Common myeloid progenitor, CD34-positive (primary cell): Measurements from ENCODE around the gene RHBDD3.

ENCODE experiments used
- CTCF ChIA-PET: fragments of 350-600 bp; sonication (Branson Sonifier 250); formaldehyde crosslinking; loops from one replicate; lab custom pipeline; 2021; ENCODE audit warnings: antibody characterized with exemption; lab: Charles Lee
- POLR2A ChIA-PET: fragments of 350-600 bp; sonication (Branson Sonifier 250); formaldehyde crosslinking; loops from one replicate; lab custom pipeline; 2021; ENCODE audit warnings: antibody characterized with exemption; lab: Charles Lee
- DNase-seq, 3 donors: peaks; one replicate each; pipeline versions ENCODE4 v3.0.0 to v3.0.0-alpha.2; 2013
- H3K27ac ChIP-seq, 2 experiments: 1 replicate in 1 of 2; 2 replicates in 1 of 2; pipeline ENCODE4 v1.7.0; 2013; ENCODE audit warnings: inconsistent platforms in 2 of 2, low read length in 2 of 2, mild to moderate bottlenecking in 2 of 2, low read depth in 1 of 2, moderate library complexity in 1 of 2; ENCODE audit not compliant: severe bottlenecking in 2 of 2, insufficient read depth in 1 of 2, poor library complexity in 1 of 2
- H3K27me3 ChIP-seq, 5 experiments: replicated peaks in 2 of 5; 1 replicate in 3 of 5; 2 replicates in 2 of 5; pipeline versions ENCODE4 v1.6.1 to v1.7.0; 2013; ENCODE audit warnings: low read length in 4 of 5, mild to moderate bottlenecking in 2 of 5, moderate library complexity in 2 of 5, inconsistent platforms in 1 of 5; ENCODE audit not compliant: insufficient read depth in 5 of 5, control insufficient read depth in 4 of 5
- H3K36me3 ChIP-seq, 4 experiments: 1 replicate in 2 of 4; 2 replicates in 2 of 4; pipeline versions ENCODE4 v1.6.1 to v1.7.0; 2013; ENCODE audit warnings: low read length in 3 of 4, control low read depth in 1 of 4, mild to moderate bottlenecking in 1 of 4; ENCODE audit not compliant: control insufficient read depth in 4 of 4, insufficient read depth in 4 of 4
- H3K4me1 ChIP-seq, 4 experiments: 1 replicate in 3 of 4; 2 replicates in 1 of 4; pipeline versions ENCODE4 v1.6.1 to v1.7.1; 2013; ENCODE audit warnings: low read length in 3 of 4, mild to moderate bottlenecking in 3 of 4, control low read depth in 1 of 4, inconsistent platforms in 1 of 4, moderate library complexity in 1 of 4; ENCODE audit not compliant: control insufficient read depth in 4 of 4, insufficient read depth in 4 of 4; ENCODE audit errors: control extremely low read depth in 1 of 4
- H3K4me3 ChIP-seq, 7 experiments: 1 replicate in 4 of 7; 2 replicates in 3 of 7; pipeline versions ENCODE4 v1.5.1 to v1.7.0; 2013; ENCODE audit warnings: mild to moderate bottlenecking in 7 of 7, low read length in 6 of 7, moderate library complexity in 6 of 7, inconsistent platforms in 2 of 7, low read depth in 2 of 7, control low read depth in 1 of 7; ENCODE audit not compliant: insufficient read depth in 4 of 7, control insufficient read depth in 1 of 7; ENCODE audit errors: extremely low read depth in 1 of 7
- H3K9me3 ChIP-seq, 5 experiments: 1 replicate in 4 of 5; 2 replicates in 1 of 5; pipeline versions ENCODE4 v1.6.1 to v1.7.1; 2013; ENCODE audit warnings: low read length in 4 of 5, mild to moderate bottlenecking in 2 of 5, inconsistent platforms in 1 of 5, low read depth in 1 of 5, moderate library complexity in 1 of 5; ENCODE audit not compliant: control insufficient read depth in 4 of 5, insufficient read depth in 2 of 5; ENCODE audit errors: control extremely low read depth in 1 of 5
- WGBS: methylation state at CpG from one replicate; pipeline ENCODE4 v1.1.5; 2013; ENCODE audit not compliant: insufficient coverage; 5-methylcytosine and 5-hydroxymethylcytosine counted together

RHBDD3 gene

GRCh38 chr22:29216873-29217666, 50.7 kb downstream of the RHBDD3 start:
- 73% methylated on average over 14 of the region's 14 CpGs for WGBS
- H3K9me3 ChIP-seq, result no peaks in the 10 kb centered on the region
- H3K27me3 ChIP-seq, result no peaks in the 10 kb centered on the region
- CTCF ChIA-PET, result interaction anchor here (0.8 to 7.0 kb wide), 6 partner anchors 13 to 63 kb away, joined by 3 to 52 read pairs (median 4); partner anchors contain the start of gene EMID1
- H3K4me3 ChIP-seq, result no peak overlapping the region
- peaks cover 0 to 16% (median 7%) of the 10 kb centered on the region in 4 experiments for H3K4me1 ChIP-seq
- peaks cover 6 to 77% (median 42%) of the 10 kb centered on the region in 4 experiments for H3K36me3 ChIP-seq
- POLR2A ChIA-PET, result interaction anchor here (0.6 to 1.4 kb wide), 2 partner anchors 11 to 419 kb away, joined by 3 to 5 read pairs; no protein-coding TSS in a partner anchor
- peak in 2 of 3 donors; percentile 89 to 90 for DNase-seq
- H3K27ac ChIP-seq, result no peak overlapping the region

- WGBS, result 91% methylated on average over 12 of the region's 14 CpGs
- CTCF ChIA-PET, result interaction anchor here (0.9 to 7.0 kb wide), 4 partner anchors 12 to 62 kb away, joined by 3 to 52 read pairs (median 5); partner anchors contain the start of gene EMID1
- Histone ChIP-seq H3K4me3 (no peak overlapping the region), H3K27me3 (no peaks in the 10 kb centered on the region), H3K4me1 (peaks cover 0 to 19% (median 7%) of the 10 kb centered on the region in 4 experiments), H3K27ac (no peak overlapping the region), H3K9me3 (no peaks in the 10 kb centered on the region), H3K36me3 (peaks cover 7 to 83% (median 47%) of the 10 kb centered on the region in 4 experiments)
- POLR2A ChIA-PET, result interaction anchor here (1.4 kb wide), 1 partner anchor 10 kb away, joined by 3 read pairs; no protein-coding TSS in a partner anchor
- no peak for DNase-seq
Measured at GRCh38 chr22:29216011-29216872, 51.5 kb downstream of the RHBDD3 start.

GRCh38 chr22:29215012-29215860, 52.5 kb downstream of the RHBDD3 start:
- no peaks in the 10 kb centered on the region for H3K27me3 ChIP-seq
- POLR2A ChIA-PET, result no interaction called here
- WGBS, result 95% methylated on average over 14 of the region's 14 CpGs
- H3K4me1 ChIP-seq, result peaks cover 0 to 28% (median 8%) of the 10 kb centered on the region in 4 experiments
- CTCF ChIA-PET, result interaction anchor here (0.6 to 7.0 kb wide), 2 partner anchors 11 to 32 kb away, joined by 3 to 52 read pairs; partner anchors contain the start of gene EMID1
- DNase-seq, result no peak
- H3K9me3 ChIP-seq, result no peaks in the 10 kb centered on the region
- H3K4me3 ChIP-seq, result no peak overlapping the region
- no peak overlapping the region for H3K27ac ChIP-seq
- H3K36me3 ChIP-seq, result peaks cover 11 to 86% (median 52%) of the 10 kb centered on the region in 4 experiments

DNA sequence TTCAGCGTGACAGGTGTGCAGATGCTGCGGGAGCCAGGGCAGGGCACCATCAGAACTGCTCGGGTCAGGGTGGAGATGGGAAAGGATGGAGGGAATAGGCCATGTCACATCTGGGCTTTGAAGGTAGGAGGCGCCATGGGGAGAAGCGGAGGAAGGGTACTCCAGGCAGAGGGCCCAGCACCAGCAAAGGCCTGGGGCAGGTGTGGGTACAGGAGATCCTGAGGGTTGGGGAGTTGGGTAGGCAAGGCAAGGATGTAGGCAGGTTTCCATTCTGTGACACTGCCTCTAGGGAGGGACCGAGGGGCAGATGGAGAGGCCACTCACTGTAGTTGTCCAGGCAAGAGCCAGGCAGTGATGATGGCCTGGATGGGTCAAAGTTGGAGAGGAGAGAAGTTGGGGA, 53.5 kb downstream of the RHBDD3 start:
- Histone ChIP-seq H3K4me1 (peaks cover 0 to 37% (median 14%) of the 10 kb centered on the region in 4 experiments), H3K27me3 (no peaks in the 10 kb centered on the region), H3K27ac (no peak overlapping the region), H3K36me3 (peaks cover 11 to 80% (median 52%) of the 10 kb centered on the region in 4 experiments), H3K9me3 (no peaks in the 10 kb centered on the region), H3K4me3 (no peak overlapping the region)
- POLR2A ChIA-PET, result no interaction called here
- no peak for DNase-seq
- CTCF ChIA-PET, result interaction anchor here (1.5 to 7.0 kb wide), 2 partner anchors 10 to 31 kb away, joined by 7 to 52 read pairs; partner anchors contain the start of gene EMID1
- 93% methylated on average over 6 of the region's 6 CpGs for WGBS

DNA sequence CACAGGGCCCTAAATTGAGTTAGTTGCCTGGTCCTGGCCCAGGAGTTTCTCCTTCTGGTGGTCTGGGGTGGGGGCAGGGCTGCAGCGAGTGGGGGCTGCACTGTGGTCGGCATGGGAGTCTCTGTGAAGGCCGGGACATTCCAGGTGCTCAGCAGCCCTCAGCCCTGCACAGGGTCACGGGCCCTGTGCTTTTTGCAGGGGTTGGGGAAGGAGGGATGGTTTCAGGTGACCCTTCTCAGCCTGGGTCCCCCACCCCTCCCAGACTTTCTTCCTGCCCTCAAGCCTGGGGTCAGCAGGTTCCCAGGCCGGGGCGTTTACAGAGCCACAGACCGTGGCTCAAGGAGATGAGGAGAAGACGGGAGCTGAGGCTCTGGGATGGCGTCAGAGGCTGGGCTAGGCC, 54.3 kb downstream of the RHBDD3 start:
- Histone ChIP-seq H3K4me1 (peaks cover 0 to 44% (median 21%) of the 10 kb centered on the region in 4 experiments), H3K36me3 (peaks cover 11 to 72% (median 46%) of the 10 kb centered on the region in 4 experiments), H3K27ac (no peak overlapping the region), H3K9me3 (no peaks in the 10 kb centered on the region), H3K27me3 (no peaks in the 10 kb centered on the region), H3K4me3 (no peak overlapping the region)
- WGBS, result 87% methylated on average over 8 of the region's 9 CpGs
- POLR2A ChIA-PET, result no interaction called here
- DNase-seq, result no peak
- CTCF ChIA-PET, result interaction anchor here (1.2 to 7.0 kb wide), 3 partner anchors 9 to 32 kb away, joined by 3 to 52 read pairs (median 7); partner anchors contain the start of gene EMID1

GRCh38 chr22:29212743-29213142, 55.0 kb downstream of the RHBDD3 start:
- Histone ChIP-seq H3K9me3 (no peaks in the 10 kb centered on the region), H3K36me3 (peaks cover 11 to 65% (median 39%) of the 10 kb centered on the region in 4 experiments), H3K27me3 (no peaks in the 10 kb centered on the region), H3K4me3 (no peak overlapping the region), H3K4me1 (peaks cover 0 to 52% (median 28%) of the 10 kb centered on the region in 4 experiments), H3K27ac (no peak overlapping the region)
- no peak for DNase-seq
- WGBS, result over 99% methylated on average over 11 of the region's 11 CpGs
- CTCF ChIA-PET, result interaction anchor here (1.1 to 1.5 kb wide), 3 partner anchors 11 to 59 kb away, joined by 3 to 7 read pairs (median 4); no protein-coding TSS in a partner anchor
- POLR2A ChIA-PET, result interaction anchor here (0.6 kb wide), 1 partner anchor 55 kb away, joined by 3 read pairs; the partner anchor contains the start of genes EWSR1 and RHBDD3
